ENCODE results near the gene MOB3B.
"Not testable (repeated sequence)": the region's sequence is repeated elsewhere in the genome, so short reads cannot be mapped to it uniquely, and the experiment has no call there.

Gene MOB3B

DNA sequence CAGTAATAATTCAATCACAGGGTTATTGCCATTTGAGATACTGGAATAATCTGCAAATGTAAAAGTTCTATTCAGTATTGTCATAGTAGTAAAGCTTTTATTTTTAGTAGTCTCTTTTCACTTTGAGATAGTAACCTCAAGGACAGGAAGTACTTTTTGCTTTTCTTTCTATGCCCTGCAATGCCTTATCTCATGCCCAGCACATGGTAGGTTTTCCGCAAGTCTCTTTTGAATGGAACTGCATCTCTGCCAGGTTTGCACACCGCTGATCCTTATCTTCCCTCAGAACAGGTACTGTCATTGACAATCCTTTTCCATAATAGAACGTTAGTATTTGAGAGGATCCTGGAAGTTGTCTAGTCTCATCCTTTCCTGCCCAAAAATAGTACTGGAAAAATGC, 97.3 kb downstream of the MOB3B start:
- in situ Hi-C loops (cut with MboI; ENCODE audit: low pct_unique_long_range_greater_than_20kb, low sequenced_read_pairs), result no loop called here
- DNase-seq, result peak; percentile 20

DNA sequence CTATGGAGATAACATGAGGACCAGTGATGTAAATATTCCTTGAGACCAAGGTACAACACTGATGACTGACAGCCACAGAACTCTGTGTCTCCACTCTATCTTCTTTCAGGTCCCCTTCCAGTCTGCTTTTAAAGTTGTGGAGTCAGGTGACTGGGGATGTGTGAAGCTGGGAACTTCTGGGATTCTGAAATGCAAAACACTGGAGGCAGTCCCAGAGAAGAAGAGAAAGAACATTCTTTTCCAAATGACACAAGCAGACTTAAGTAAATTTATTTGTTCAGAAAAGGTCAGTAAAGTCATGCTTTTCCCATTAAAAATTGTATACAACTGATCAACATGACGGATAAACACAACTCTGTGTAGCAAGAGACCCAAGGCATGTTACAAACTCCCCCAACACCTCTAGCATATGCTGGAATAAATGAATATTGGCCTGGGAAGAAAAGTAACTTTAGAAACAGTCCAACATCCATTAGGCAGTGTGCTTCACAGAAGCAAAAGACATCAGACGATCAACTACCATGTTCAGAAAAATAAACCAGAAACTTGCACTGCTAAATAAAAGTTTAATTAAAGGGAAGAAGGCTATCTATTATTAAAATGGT, 98.0 kb downstream of the MOB3B start:
- DNase-seq, result no peak
- in situ Hi-C loops (cut with MboI; ENCODE audit: low pct_unique_long_range_greater_than_20kb, low sequenced_read_pairs), result no loop called here

DNA sequence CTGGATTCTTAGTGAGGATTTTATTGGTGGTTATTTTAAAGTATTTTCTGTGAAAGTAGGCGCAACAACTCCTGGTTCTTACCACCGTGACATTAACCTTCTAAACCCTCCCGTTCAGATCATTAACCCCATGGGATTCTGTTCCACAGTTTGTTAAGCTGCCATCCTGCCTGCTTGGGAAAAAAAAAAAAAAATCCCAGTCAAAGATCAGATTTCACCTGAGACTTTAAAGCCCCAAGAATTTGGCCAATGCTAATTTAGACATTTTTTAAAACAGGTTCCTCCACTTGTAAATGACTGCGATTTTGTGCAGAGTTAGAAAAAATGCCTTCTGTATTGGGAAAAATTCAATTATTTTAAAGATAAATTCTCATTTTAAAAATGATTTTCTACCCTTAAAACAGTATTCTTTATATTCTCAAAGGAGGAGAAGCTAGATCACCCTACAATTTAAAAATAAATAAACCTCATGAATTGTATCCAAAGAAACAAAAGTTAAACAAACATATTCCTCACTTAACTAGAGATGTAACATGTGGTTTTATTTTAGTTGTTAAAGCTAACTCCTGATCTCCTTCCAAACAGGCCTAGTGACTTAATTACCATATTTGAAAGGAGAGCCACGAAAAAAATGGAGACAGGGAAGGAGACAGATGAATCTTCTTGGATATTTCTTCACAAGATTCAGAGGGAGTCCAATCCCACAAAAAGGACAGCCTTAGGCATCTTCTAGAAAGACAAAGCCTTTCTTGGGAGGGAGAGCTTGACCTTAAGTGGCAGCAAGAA, 98.7 kb downstream of the MOB3B start:
- DNase-seq, result no peak
- in situ Hi-C loops (cut with MboI; ENCODE audit: low pct_unique_long_range_greater_than_20kb, low sequenced_read_pairs), result no loop called here

DNA sequence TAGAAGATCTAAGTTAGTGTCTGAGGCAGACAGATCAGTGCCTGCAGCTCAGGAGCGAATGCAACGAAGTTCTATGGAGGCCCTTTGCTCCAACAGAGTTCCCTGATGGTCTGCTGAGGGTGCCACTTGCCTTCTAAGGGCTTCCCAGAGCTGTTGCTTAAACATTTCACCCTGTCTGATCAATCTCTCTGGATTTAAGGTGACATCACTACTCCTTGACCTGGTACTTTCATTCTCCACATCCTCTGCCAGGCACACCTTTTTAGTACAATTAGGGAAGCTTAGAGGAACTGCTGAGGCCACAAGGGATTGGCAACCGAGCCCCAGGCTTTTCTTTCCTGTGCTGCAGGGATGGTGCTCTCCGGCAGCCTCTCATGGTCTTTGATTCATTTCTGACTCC, 99.7 kb downstream of the MOB3B start:
- no peak for DNase-seq
- in situ Hi-C loops (cut with MboI; ENCODE audit: low pct_unique_long_range_greater_than_20kb, low sequenced_read_pairs), result no loop called here

DNA sequence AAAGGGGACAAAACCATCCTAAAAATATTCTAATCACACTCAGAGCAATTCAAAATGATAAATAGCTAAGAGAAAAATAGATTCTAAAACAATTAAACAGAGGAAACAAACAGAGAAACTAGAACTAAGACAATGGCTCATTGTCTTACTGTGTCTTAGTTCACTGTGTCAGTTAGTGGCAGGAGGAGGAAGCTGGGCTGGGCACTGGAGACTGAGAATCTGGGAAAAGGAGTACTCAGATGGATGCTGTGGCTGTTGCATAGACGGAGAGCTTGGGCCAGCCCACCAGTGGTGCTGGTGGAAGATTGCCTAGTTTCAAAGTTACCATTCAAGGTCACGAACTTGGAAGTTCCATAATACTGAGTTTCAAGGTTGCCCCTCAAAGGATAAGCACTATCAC, 100.2 kb downstream of the MOB3B start:
- in situ Hi-C loops (cut with MboI; ENCODE audit: low pct_unique_long_range_greater_than_20kb, low sequenced_read_pairs), result no loop called here

DNA sequence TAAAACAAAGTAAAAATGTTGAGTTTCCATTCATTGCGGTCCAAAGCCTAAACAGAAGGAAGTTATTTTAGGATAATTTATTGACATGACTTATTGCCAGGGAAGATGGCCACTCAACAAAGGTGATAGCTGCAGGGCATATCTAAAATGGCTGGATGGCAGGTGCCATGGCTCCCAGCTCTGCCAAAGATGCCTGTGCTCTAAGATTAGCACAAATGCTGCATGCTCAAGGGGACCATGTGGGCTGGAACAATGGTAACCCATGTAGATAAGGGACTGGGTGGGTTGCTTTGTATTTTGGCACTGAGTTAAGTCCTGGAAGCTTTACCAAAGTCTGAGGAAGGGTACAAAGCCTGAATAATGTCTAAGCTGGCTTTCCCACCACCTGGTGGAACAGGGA, 101.1 kb downstream of the MOB3B start:
- in situ Hi-C loops (cut with MboI; ENCODE audit: low pct_unique_long_range_greater_than_20kb, low sequenced_read_pairs), result no loop called here

More for the DNA sequence above, 100.2 kb downstream of the MOB3B start:
- DNase-seq, result no peak

DNA sequence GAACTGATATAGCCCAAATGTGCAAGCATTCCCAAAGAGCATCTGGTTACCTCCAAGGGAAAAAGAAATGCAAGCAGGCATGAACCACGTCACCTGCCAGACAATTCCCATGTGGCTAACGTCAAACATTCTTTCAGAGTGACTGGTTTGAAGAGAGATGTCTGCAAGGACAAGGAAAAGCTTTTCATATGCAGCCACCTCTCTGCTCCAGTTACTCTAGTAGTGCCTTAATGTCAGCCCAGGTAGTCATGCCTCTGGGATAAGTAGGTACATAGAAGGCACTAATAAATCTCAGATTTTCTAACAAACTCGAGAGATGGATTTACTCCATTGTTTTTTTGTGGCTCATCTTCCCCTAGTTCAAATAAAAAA, 102.4 kb downstream of the MOB3B start:
- in situ Hi-C loops (cut with MboI; ENCODE audit: low pct_unique_long_range_greater_than_20kb, low sequenced_read_pairs), result no loop called here
- DNase-seq, result no peak

More for the DNA sequence above, 101.1 kb downstream of the MOB3B start:
- DNase-seq, result no peak

DNA sequence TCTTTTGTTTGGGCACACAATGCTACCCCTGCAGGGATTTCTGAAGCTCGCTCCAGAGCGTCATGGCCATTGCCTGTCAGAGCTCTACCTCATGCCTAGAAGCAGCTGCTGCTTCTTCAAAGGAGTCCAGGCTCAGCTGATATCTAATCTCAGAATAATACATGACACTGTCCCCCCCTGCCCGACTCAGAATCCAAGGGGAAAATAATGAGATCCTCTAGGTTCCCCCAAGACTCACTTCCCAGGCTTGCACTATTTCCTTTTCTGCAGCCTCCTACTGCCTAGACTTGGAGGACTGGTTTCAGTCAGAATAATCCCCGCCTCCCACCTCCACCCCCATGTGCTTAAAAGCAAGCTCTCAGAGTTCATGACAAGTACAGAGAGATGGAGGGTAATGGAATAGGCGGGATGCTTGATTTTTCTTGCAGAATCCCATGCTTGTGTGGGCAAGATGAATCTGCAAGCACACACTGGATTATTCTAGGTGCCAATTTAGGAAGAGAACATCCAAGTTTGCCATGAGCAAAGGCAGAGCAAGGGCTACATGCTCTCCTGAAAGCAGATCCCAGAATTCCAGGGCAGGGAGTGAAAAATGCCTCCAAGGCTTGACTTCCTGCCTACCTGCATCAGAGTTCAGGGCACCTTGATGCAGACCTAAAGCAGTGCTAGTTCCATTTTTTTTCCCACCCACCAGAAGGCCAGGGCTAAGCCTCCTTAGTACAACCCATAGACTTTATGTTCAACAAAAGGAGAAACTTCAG, 102.9 kb downstream of the MOB3B start:
- DNase-seq, result no peak
- in situ Hi-C loops (cut with MboI; ENCODE audit: low pct_unique_long_range_greater_than_20kb, low sequenced_read_pairs), result no loop called here

DNA sequence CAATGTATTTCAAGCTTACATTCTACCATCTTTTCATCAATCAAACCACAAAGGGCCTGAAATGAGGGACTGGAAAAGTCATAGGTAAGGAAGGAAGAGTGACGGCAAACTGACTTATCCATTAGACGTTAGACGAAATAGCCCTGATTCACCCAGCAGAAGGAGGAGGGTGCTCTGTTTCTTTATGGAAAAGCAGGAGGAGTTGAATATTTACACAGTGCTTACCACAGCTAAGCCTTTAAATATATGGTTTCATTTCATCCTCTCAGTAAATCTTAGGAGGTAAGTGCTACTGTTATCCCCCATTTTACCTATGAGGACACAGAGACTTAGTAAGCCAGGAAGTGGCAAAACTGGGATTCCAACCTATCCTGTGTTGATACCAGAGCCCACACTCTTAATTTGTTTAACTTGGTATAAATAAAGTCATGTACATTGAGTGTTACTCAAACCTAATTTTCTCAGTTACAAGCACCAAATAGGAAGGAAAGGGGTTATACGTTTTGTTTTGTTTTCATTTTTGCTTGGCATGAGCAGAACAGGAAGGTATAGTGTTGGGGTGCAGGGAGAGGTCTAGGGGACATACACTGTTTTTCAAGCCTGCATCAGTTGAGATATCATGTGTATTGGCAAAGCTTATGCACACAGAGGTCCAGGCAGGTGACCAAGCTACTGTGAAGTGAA, 103.6 kb downstream of the MOB3B start:
- no peak for DNase-seq
- in situ Hi-C loops (cut with MboI; ENCODE audit: low pct_unique_long_range_greater_than_20kb, low sequenced_read_pairs), result no loop called here

DNA sequence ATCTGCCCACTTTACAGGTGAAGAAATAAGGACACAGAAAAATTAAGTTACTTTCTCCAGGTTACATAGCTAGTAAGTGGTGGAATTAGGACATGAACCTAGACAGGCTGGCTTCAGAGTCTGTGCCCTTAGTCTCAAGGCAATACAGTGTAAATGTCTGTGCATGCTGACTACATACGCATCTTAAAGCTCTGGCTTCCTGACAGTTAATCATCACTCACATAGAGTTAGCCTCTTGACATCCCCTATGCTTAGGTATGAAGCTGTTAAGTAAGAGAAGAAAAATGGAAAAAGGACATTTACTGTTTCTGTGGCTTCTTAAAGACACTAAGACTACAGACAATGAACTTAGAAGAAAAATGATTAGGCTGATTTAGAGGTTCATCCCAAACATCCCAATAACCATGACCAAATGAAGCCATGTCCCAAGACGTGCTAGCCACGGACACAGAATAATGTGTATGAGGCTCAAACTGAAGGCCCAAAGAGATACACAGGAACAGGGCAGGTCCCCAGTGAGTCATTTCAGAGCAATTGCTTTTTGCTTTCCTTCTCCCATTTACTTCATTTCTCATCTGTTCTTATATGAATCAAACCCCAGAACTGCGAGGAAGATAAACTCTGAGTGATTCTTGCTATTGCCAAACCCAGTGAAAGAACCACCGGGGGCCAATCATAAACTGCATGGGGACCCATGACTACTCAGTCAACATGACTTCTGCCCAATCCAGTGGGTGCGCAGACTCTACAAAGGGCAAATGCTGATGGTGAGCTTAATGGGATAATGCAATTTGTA, 105.5 kb downstream of the MOB3B start:
- no peak for DNase-seq
- in situ Hi-C loops (cut with MboI; ENCODE audit: low pct_unique_long_range_greater_than_20kb, low sequenced_read_pairs), result no loop called here

DNA sequence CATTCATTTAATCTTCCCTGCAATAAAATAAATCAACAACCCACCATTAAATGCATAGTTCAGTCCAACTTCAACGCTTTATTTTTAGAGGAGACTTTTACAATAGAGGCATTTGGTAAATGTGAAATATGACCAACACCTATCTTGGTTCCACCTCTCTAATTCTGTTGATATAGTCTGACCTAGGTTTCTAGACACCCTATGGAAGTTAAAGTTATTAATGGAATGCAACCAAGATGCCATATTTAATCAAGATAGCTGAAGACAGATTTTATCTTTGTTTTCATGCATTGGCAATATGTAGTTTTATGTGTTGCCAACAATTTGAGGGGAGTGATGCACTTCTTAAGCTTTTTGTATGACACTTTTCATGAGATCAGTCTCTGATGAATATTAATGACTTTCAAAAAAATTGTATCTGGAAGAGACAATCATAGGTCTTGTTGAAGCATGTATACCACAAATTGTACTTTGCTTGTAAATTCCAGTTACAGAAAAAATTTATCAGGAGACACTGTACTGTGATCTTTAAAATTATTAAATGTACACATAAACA, 107.3 kb downstream of the MOB3B start:
- no peak for DNase-seq
- in situ Hi-C loops (cut with MboI; ENCODE audit: low pct_unique_long_range_greater_than_20kb, low sequenced_read_pairs), result no loop called here

DNA sequence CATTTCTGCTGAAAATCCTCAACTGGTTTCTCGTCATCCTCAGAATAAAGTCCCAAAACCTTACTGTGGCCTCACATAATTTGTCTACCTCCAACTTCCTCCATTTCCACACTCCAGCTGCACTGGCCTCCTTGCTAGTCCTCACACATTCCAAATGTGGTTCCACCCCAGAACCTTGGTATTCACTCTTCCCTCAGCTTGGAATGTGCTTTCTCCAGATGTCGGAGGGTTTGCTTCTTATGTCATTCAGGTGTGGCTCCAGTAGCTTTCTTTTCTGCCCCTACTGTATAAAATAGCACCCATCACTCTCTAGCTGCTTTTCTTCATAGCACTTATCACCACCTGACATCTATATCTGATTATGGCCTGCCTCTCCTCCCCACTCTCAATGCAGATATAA, 108.0 kb downstream of the MOB3B start:
- in situ Hi-C loops (cut with MboI; ENCODE audit: low pct_unique_long_range_greater_than_20kb, low sequenced_read_pairs), result no loop called here
- no peak for DNase-seq

DNA sequence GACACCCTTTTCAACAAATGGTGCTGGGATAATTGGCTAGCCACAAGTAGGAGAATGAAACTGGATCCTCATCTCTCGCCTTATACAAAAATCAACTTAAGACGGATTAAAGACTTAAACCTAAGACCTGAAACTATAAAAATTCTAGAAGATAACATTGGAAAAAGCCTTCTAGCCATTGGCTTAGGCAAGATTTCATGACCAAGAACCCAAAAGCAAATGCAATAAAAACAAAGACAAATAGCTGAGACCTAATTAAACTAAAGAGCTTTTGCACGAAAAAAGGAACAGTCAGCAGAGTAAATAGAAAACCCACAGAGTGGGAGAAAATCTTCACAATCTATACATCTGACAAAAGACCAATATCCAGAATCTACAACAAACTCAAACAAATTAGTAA, 110.1 kb downstream of the MOB3B start:
- in situ Hi-C loops (cut with MboI; ENCODE audit: low pct_unique_long_range_greater_than_20kb, low sequenced_read_pairs); DNase-seq: not testable (repeated sequence)

DNA sequence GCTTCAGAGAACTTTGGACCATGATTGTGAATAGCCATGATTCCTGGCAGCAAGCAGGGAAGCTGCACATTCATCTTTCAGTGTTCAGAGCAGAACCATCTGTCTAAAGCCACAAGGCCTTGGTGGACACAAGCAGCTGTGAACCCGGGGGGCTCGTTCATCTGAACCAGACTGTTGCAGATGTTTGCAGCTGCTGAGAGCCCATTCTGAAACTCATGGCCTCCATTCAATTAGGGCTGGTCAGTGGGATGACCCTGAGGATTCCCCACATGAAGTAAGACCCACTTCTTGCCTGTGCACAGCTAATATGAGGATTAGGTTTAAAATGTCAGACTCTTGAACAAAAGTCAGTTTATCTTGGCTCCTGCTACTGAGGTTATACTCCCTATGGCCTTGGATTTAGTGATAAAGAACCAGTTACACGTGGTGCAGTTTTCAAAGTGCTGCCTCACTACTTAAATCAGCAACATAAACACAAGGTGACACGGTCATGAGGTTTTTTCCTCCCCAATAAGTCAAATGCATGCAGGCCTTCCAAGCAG, 115.3 kb downstream of the MOB3B start:
- in situ Hi-C loops (cut with MboI; ENCODE audit: low pct_unique_long_range_greater_than_20kb, low sequenced_read_pairs), result no loop called here
- DNase-seq, result no peak

DNA sequence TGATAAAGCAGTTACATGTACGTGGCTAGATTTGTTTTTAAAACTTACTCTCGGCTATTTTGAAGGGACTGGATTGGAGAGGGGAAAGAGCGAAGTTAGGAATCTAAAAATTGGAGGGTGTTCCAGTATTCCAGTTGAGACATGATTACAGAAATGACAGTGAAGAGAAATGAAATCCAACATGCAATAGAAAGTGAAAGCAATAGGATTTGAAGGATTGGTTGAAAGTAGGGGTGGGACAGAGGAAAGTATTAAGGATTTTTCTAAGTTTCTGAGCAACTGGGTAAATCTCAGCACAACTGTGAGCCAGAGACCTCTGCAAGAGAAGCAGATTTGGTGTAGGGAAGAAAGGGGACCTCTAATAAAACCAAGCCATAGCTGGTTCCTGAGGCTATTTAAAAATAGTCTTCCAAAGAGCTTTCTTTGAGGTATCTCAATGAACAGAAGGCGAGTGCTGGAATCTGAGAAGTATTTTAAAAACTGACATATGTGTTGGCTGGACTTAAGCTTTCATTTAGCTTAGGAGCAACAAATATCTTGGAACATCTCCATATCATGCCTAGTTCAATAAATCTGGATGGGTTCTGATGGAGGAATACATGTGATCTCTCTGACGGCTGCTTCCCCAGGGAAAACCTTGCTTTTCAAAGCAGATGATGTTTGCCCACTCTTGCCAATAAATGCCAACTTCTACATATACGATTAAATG, 115.9 kb downstream of the MOB3B start:
- DNase-seq, result no peak
- in situ Hi-C loops (cut with MboI; ENCODE audit: low pct_unique_long_range_greater_than_20kb, low sequenced_read_pairs), result no loop called here

DNA sequence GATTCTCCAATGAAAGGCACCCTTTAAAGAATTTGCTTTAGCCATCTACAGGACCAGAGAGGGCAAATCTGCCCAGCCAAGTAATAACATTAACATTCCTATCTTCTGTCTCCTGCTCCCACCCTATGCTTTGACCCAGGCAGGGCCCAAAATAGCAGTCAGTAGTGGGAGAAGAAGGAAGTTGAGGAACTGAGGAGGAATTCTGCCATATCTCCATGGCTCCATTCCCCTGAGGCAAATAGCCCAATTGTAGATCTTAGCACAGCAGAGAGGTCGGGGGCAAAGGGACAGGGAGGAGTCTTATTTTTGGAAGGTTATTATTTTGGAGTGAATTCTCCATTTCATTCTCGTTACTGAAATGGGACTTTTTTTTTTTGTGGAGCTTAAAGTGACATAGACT, 116.7 kb downstream of the MOB3B start:
- in situ Hi-C loops (cut with MboI; ENCODE audit: low pct_unique_long_range_greater_than_20kb, low sequenced_read_pairs), result no loop called here

DNA sequence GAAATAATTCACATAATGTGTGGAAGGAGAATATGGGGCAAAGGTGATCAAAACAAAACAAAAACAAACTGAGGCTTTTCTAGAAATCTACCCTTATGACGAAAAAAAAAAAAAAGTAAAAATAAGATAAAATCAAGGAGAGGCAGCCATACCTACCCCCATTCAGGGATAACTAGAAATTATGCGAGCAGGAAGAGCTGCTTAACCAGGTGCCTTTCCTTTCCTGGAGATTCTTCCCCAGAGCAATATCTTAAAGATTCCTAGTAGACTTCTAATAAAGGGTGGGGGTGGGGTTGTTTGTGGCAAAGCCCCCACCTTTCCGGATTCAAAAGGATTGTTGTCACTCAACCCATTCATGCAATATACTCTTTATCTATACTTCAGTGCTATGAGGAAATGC, 117.5 kb downstream of the MOB3B start:
- DNase-seq, result no peak
- in situ Hi-C loops (cut with MboI; ENCODE audit: low pct_unique_long_range_greater_than_20kb, low sequenced_read_pairs), result no loop called here

More for the DNA sequence above, 116.7 kb downstream of the MOB3B start:
- DNase-seq, result no peak

DNA sequence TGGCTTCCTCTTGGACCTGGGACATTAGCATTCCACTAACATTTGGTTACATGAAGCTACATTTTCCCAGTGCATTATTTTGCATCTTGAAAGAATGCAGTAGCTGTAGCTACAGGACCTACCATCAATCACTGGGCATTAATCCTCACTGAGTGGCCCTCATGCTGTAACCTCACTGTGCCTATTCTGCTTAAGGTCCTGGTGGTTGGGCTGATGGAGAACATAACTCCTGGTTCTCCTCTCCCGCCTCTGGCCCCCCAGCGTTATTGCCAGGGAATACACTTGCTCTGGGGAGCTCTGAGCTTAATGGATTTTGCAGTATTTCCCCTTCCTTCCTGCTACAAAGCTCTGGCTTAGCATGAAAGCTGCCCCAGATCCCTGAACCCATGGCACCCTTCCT, 121.1 kb downstream of the MOB3B start:
- DNase-seq, result no peak
- in situ Hi-C loops (cut with MboI; ENCODE audit: low pct_unique_long_range_greater_than_20kb, low sequenced_read_pairs), result no loop called here

All from KBM-7 (cell line).